NT2/D1 (cell line): ENCODE measurements around the gene OR6K2.

Experiments used
- DNase-seq: peaks from one replicate; pipeline ENCODE4 v3.0.0-alpha.2; 2011; ENCODE audit warnings: low read depth, low spot score
- H3K27me3 ChIP-seq: 2 replicates; pipeline ENCODE4 v1.6.0; 2011; ENCODE audit warnings: mild to moderate bottlenecking; ENCODE audit not compliant: insufficient read length, insufficient read depth
- H3K36me3 ChIP-seq: 2 replicates; pipeline ENCODE4 v1.6.1; 2011; ENCODE audit warnings: mild to moderate bottlenecking, low read length, mixed read lengths; ENCODE audit not compliant: insufficient read depth, insufficient read length
- H3K4me1 ChIP-seq: 2 replicates; pipeline ENCODE4 v1.5.1; 2011; ENCODE audit not compliant: insufficient read depth, insufficient read length
- H3K4me3 ChIP-seq: 2 replicates; pipeline ENCODE4 v1.5.1; 2011; ENCODE audit warnings: low read depth; ENCODE audit not compliant: insufficient read length
- H3K9ac ChIP-seq: 2 replicates; pipeline ENCODE4 v1.6.0; 2011; ENCODE audit warnings: low read depth; ENCODE audit not compliant: insufficient read length
- H3K9me3 ChIP-seq: 2 replicates; pipeline ENCODE4 v1.5.1; 2011; ENCODE audit warnings: mild to moderate bottlenecking, low read length; ENCODE audit not compliant: insufficient read depth
- SUZ12 ChIP-seq: IDR thresholded peaks from 2 replicates; pipeline ENCODE4 v1.6.1; 2011; ENCODE audit not compliant: insufficient read length, insufficient read depth; ENCODE audit errors: extremely low read depth
- YY1 ChIP-seq: IDR thresholded peaks from 2 replicates; pipeline ENCODE4 v1.6.1; 2011; ENCODE audit not compliant: insufficient read length, insufficient read depth
- ZNF274 ChIP-seq: IDR thresholded peaks from 2 replicates; pipeline ENCODE4 v1.6.1; 2011; ENCODE audit warnings: mild to moderate bottlenecking, low read depth, low read length

The OR6K2 gene

DNA sequence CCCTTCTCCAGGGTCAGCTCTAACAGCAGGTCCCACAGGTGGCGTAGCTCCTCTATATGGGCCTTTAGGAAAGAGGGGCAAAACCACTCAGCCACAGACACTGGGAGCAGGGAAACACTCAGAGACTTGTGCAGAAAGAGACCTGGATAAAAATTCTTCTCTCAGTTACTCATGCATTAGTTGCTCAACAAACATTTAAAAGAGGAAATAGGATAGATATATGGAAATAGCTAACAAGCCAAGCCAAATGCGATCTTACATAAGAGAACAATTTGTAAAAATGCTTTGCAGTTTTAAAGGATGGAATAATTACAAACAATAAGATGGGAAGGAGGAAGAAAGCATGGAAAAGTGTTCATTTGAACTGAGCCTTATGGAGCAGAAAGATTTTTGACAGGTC is 18.8 kb downstream of the OR6K2 start:
- DNase-seq: no peak
- no peaks in the 10 kb centered on the region for H3K36me3 ChIP-seq

DNA sequence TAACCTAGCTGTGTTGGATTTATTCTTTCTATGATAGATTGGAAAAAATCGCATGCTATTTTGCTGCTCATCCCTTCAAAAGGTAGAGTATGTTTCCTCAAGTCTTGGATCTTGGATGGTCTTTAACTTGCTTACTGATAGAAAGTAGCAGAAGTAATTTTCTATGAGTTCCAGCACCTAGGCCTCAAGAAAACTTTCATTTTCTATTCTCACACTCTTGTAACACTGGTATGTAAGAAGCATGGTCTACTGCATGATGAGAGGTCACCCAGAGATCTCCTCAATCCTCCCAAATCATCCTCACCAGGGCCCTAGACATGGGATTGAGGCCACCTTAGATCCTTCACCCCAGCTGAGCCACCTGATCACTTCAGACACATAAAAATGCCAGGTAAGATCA is 21.2 kb downstream of the OR6K2 start:
- H3K4me1 ChIP-seq: no peaks in the 10 kb centered on the region
- DNase-seq: no peak
- no peaks in the 10 kb centered on the region for H3K9me3 ChIP-seq
- TF ChIP-seq ZNF274: no peak
- no peak for TF ChIP-seq SUZ12
- no peak for TF ChIP-seq YY1
- no peaks in the 10 kb centered on the region for H3K27me3 ChIP-seq
- no peak overlapping the region for H3K4me3 ChIP-seq
- H3K9ac ChIP-seq: no peak overlapping the region
- no peaks in the 10 kb centered on the region for H3K36me3 ChIP-seq

More for the DNA sequence above, 18.8 kb downstream of the OR6K2 start:
- Histone ChIP-seq H3K4me3 (no peak overlapping the region), H3K9me3 (no peaks in the 10 kb centered on the region), H3K9ac (no peak overlapping the region), H3K4me1 (no peaks in the 10 kb centered on the region), H3K27me3 (no peaks in the 10 kb centered on the region)
- no peak for TF ChIP-seq ZNF274
- TF ChIP-seq YY1: no peak
- no peak for TF ChIP-seq SUZ12

DNA sequence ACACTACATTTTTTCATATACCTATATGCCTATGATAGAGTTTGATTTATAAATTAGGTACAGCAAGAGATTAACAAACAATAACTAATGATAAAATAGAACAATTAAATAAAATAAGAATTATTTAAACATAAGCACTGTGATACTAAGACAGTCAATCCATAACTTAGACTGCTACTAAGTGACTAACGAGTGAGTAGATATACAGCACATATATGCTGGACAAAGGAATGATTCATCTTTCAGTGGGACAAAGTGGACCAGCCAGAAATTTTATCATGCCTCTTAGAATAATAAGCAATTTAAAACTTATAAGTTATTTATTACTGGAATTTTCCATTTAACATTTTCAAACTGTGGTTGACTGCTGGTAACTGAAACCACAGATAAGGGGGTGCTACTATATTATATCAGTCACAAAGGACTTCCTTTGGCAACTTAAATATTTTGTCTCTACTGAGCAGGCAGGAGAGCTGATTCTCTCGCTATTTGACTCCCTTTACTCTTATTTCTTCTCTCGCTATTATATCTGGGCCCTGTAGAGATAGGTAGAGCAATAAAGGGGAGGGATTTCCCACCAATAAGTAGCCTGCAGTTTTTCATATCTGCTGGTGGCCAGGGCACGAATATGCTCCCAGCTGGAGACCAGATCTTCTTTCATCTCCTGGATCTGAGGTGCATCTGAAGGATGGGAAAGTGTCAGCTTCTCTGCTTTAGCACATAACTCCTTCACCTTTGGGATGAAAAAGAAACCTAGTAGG is 24.7 kb downstream of the OR6K2 start:
- no peaks in the 10 kb centered on the region for H3K27me3 ChIP-seq
- H3K36me3 ChIP-seq: no peaks in the 10 kb centered on the region
- no peaks in the 10 kb centered on the region for H3K9me3 ChIP-seq
- H3K4me1 ChIP-seq: no peaks in the 10 kb centered on the region
- DNase-seq: no peak
- H3K4me3 ChIP-seq: no peak overlapping the region
- no peak overlapping the region for H3K9ac ChIP-seq
- TF ChIP-seq ZNF274 (no peak), YY1 (no peak), SUZ12 (no peak)

DNA sequence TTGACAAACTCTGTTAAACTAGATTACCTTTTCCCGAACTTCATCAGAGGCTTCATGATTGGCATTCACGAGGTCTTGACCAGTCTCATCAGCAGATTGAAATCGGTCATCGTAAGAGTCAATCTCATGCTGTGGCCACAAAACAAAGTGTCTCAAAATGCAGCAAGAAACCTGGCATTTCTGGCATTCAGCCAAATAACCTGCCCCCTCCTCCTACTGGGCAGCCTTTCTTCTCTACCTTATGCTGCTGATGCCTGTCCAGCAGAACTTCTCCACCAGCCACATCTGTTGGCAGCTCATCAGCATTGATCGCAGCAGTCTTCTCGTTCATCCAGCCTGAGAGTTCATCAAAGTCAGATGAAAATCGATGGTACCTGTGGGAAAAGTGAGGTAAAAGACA is 26.1 kb downstream of the OR6K2 start:
- Histone ChIP-seq H3K9me3 (no peaks in the 10 kb centered on the region), H3K4me1 (no peaks in the 10 kb centered on the region), H3K36me3 (no peaks in the 10 kb centered on the region), H3K4me3 (no peak overlapping the region), H3K27me3 (no peaks in the 10 kb centered on the region), H3K9ac (no peak overlapping the region)
- no peak for DNase-seq
- TF ChIP-seq ZNF274 (no peak), YY1 (no peak), SUZ12 (no peak)

DNA sequence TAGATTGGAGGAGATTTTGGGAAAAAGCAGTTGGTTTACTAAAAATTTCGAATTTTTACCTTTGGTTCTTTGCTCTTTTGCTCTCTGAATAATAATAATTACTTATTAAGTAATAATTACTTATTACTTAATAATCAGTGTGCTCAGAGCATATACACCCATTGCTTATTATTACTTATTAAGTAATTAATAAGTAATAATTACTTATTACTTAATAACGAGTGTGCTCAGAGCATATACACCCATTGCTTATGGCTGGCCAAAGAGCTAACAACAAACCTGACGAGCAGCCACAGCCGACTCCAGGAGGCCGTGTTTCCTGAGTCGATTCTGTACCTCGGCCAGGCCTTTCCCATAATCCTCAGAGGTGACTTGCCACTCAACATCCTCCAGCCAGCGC is 34.4 kb downstream of the OR6K2 start:
- Histone ChIP-seq H3K27me3 (no peaks in the 10 kb centered on the region), H3K36me3 (no peaks in the 10 kb centered on the region), H3K9ac (no peak overlapping the region), H3K4me3 (no peak overlapping the region), H3K9me3 (no peaks in the 10 kb centered on the region), H3K4me1 (no peaks in the 10 kb centered on the region)
- DNase-seq: no peak
- TF ChIP-seq ZNF274 (no peak), YY1 (no peak), SUZ12 (no peak)

DNA sequence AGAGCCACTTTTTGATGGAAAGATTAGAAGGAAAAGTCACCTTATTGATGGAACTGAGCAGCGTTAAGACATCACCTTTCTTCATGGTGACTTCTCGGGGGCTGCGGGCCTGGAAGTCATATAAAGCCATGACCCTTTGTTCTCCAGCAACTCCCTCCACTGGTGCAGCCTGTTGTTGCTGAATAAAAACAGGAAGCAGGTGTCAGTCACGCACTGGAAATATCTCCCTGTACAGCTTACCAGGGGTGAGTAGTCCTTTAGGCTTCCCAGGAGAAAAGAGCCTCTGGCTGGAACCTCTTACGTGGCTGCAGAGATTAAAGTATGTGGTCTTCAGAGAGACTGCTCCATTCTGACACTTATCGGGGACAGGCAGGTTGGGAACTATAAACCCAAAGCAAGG is 45.9 kb downstream of the OR6K2 start:
- Histone ChIP-seq H3K9me3 (no peaks in the 10 kb centered on the region), H3K27me3 (no peaks in the 10 kb centered on the region), H3K36me3 (no peaks in the 10 kb centered on the region), H3K9ac (no peak overlapping the region), H3K4me1 (no peaks in the 10 kb centered on the region), H3K4me3 (no peak overlapping the region)
- TF ChIP-seq YY1: no peak
- no peak for DNase-seq

DNA sequence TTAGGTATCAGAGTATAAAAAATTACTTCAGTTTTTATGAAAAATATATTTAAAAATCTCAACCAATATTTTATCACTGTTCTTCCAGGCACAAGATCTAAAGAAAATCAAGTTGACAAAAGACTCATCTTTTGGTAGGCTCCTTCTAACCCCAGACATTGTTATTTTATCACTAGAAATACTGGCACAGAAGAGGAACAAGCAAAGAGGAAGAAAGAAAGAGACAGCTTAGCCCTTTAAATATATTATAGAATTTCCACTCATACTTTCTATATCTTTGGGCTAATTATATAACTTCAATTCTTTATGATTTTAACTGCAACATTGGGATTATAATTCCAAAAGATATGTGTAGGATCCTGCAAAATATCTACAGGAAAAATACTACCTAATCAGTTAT is 46.4 kb downstream of the OR6K2 start:
- H3K9ac ChIP-seq: no peak overlapping the region
- no peak overlapping the region for H3K4me3 ChIP-seq
- no peak for TF ChIP-seq ZNF274
- no peak for TF ChIP-seq YY1
- no peak for TF ChIP-seq SUZ12
- DNase-seq: no peak
- no peaks in the 10 kb centered on the region for H3K36me3 ChIP-seq
- H3K9me3 ChIP-seq: no peaks in the 10 kb centered on the region
- H3K4me1 ChIP-seq: no peaks in the 10 kb centered on the region
- H3K27me3 ChIP-seq: no peaks in the 10 kb centered on the region

DNA sequence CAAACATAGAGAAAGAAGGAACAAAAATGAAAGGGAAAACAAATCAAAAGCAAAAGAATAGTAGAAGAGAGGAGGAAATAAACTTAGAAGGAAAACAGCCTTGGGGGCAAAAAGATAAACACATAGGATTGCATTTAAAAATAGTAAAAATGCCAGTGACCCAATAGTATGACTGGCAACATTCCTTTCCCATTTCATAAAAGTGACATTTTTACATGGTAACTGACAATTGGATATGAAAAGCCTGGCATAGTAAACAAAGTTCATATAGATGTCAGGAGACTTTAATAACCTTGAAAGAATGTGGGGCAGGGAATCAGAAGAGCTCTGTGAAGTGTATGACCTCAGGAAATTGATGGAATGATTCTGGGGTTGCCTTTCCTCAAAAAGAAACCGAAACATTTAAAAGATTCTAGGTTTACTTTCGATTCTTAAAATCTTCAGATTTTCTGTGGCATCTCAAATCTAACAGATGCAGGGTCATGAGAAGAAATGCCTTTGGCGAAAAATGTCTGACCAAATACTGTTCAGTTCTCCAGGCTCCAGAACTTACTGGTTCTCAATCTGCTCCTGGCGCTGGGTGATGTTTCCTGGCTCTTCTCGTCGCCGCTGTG is 47.6 kb downstream of the OR6K2 start:
- H3K36me3 ChIP-seq: no peaks in the 10 kb centered on the region
- no peak overlapping the region for H3K9ac ChIP-seq
- H3K27me3 ChIP-seq: no peaks in the 10 kb centered on the region
- TF ChIP-seq YY1: no peak
- TF ChIP-seq SUZ12: no peak
- TF ChIP-seq ZNF274: no peak
- DNase-seq: no peak
- no peak overlapping the region for H3K4me3 ChIP-seq
- H3K9me3 ChIP-seq: no peaks in the 10 kb centered on the region
- H3K4me1 ChIP-seq: no peaks in the 10 kb centered on the region
